ENCODE measurements around the gene CCL4.
A peak's percentile ranks its signal among the peaks of the same experiment; 100 is the strongest.
"Not testable (repeated sequence)": the region's sequence is repeated elsewhere in the genome, so short reads cannot be mapped to it uniquely, and the experiment has no call there.

Gene CCL4

DNA sequence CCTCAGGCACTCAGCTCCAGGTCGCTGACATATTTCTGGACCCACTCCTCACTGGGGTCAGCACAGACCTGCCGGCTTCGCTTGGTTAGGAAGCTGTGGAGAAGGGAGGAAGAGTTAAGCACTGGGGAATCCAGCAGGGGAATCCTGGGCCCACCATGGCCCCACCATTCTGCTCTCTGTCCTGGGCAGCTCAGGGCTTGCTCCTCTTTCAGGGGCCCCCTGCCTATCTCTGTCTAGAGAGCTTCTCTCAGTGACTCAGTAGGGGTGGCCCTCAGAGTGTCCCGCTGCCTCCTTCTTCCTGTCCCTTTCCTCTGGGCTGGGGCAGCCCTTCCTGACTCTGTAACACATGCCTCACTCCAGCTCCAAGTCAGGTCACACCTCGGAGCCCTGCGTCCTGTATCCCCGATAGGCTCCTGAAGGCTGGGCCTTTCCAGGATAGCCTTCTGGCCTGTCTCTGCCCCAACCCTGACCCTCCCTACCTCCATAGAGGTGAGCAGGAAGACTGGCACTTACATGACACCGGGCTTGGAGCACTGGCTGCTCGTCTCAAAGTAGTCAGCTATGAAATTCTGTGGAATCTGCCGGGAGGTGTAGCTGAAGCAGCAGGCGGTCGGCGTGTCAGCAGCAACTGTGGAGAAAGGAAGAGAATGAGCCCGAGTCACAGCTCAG, 14.8 kb upstream of the CCL4 start:
- no peak for DNase-seq

DNA sequence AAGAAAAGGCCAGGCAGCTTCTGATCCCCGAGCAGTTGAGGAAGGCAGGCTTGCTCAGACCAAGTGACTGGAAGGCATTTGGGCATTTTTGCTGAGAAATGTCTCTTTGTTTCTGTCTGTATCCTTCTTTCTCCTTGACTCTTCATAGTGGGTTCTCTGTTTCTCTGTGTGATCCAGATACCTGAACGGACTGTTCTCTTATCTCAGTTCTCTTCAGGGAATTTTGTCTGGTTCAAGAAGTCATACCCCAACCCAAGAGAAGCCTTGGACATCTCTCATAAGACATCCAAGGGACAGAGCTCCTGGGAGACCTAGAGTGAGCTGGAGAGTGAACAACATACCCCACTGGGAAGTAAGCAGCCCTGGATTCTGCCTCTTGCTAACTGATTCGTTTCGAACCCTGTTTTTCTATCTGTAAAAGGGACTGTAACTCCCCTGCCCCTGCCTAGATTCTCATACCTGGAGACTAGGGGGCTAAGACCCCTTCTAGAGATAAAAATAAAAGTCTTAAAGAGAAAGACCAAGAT, 14.2 kb upstream of the CCL4 start:
- DNase-seq = no peak

DNA sequence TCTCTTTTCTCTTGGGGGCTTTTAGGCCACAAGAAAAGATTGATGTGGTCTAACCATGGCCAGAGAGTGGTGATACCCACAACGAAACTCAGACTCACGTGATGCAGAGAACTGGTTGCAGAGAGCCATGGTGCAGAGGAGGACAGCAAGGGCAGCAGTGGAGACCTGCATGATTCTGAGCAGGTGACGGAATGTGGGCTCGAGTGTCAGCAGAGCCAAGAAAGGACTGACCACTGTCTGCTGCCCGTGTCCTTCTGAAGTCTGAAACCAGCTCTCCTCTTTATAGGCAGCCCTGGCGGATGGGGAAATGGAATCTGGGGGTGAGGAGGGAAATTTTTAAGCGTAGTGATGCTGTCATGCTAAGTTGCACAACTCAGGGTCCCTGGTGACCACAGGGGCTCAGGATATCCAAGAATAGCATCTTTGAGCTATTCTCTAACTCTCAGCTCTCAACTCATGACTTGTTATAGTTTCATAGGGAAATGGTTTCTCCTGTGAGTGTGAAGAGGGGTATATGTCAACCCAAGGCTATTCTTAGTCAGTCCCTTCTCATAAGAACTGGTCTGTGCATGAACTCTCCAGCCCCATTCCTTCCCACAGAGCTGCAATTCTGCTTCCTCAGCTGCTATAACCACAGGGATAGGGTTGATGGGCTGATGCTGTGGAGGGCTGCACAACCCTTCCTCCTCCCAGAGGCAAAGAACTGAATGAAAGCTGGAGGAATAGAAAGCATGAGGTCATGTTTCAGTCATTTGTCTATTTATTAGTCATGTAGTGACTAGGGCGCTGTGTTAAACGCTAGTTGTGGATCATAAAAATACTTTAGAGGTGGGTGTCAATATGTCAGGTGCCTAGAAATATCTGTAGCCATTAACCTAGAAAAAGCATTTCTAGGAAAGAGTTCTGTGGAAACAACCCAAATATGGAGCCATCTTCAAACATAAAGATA, 13.5 kb upstream of the CCL4 start, which contains the start of gene CCL3:
CCL3 (minus strand) TSS at position 256 of the 949 bp plus-strand sequence; CDS start at position 171, 85 bp downstream.
- DNase-seq = peak in 2 of 5 experiments; percentile 35 to 42

DNA sequence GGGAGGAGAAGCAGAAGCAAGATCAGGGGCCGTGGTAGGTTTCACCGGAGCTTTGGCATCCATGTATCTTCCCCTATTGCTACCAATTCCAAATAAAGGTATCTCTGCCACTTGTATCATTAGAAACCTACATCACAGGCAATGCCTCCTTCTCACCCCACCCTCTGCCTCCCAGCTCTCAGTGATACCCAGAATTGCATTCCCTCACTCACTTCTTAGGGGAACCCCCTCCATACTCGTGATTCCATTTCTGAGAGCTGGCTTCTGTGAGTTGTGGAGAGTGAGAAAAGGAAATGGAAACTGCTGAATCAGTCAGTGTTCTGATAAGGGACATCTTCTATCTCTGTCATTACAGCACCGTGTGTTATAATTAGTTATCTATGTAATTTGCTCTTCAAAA, 11.4 kb upstream of the CCL4 start:
- DNase-seq = peak in 1 of 5 experiments; percentile 32

DNA sequence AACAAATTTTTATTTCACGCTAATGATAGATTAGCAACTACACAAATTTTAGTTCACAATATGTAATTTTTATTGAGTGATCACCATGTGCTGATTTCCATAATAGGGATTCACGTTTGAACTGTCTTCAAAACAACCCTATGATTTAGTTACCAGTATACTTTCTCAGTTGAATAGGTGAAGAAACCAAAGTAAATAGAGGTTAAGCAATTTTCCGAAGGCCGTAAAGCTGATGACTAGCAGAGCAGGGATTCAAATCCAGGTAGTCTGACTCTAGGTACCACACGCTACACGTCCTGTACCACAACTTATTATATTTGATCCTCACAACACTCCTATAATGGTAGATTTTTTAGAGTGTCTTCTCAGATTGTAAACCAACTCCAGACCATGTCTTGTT, 10.9 kb upstream of the CCL4 start:
- not testable (repeated sequence) for DNase-seq

DNA sequence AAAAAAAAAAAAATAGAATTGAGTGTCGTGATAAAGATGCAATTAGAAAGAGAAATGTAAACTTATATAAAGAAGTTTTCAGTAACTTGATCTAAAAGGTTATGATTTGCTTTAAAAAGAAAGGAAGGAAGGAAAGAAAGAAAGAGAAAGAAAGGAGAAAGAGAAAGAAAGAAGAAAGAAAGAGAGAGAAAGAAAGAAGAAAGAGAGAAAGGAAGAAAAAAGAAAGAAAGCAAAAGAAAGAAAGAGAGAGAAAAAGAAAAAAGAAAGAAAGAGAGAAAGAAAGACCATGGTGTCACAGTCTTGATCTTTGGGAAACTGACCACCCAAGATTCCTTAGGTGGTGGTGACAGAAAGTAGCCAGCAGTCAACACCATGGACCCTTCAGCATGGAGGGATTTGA, 9.4 kb upstream of the CCL4 start:
- no peak for DNase-seq

DNA sequence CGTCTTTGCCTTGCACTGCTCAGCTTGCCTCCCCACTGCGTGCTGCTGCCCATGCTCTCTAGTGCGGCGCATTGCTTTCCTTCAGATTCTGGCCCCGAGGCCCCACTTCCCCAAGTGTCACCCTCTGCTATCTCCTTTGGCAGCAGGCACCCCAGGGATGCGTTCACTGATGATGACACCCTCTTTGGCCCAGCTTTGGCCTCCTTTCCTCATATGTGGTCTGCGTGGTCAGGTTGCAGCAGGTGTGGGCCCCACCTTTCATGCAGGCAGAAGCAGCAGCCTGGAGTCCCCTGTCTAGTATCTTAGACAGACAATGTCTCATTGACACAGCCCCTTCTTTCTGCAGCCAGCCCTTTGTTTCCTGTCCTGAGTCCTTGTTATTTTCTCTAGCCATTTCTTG, 8.9 kb upstream of the CCL4 start:
- DNase-seq = no peak

DNA sequence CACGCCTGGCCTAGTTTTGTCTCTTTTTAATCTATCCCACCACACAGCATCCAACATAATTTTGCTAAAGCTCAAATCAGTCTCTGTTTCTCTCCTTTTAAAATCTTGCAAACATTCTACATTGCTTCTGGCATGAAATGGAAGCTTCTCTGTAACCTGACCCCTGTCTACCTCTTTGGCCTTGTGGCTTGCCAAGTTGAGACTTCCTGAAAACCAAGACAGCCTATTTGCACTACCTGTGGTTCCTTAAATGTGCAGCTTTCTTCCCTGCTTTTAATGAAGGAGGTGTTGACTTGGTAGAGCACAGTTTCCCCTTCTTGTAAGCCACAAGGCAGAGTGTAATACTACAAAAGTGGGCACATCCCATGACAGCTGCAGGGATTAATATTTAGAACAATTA, 7.6 kb upstream of the CCL4 start:
- no peak for DNase-seq

DNA sequence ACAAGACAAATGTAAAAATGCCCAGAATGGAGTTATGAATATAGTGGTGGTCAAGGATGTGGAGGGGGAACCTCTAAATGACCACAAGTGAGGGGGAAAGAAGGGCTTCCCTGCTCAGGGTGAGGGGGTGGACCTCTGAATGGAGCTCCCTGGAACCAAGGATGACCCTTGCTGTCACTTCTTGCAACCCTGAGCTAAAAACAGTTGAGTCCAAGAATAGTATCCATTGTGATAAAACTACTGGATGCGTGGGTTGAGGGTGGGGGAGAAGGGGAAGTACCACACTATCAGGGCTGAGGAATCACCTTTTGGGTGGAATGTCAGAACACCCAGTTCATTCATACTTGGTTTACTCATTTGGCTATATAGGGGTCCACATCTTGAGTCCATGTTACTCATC, 4.6 kb upstream of the CCL4 start:
- not testable (repeated sequence) for DNase-seq

DNA sequence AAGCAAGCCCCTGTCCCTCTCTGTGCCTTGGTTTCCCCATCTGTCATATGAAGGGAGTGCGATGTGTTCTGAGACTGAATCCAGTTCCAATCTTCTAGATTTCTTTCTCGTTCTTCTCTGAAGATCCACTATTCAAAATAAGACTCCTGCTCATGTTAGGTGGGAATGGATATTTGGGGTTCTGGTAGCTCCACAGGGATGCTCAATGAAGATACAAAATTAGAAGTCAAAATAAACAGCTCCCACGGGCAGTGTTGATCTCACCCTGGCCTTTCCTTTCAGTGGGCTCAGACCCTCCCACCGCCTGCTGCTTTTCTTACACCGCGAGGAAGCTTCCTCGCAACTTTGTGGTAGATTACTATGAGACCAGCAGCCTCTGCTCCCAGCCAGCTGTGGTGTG, 619 bp downstream of the CCL4 start:
- DNase-seq = not testable (repeated sequence)

DNA sequence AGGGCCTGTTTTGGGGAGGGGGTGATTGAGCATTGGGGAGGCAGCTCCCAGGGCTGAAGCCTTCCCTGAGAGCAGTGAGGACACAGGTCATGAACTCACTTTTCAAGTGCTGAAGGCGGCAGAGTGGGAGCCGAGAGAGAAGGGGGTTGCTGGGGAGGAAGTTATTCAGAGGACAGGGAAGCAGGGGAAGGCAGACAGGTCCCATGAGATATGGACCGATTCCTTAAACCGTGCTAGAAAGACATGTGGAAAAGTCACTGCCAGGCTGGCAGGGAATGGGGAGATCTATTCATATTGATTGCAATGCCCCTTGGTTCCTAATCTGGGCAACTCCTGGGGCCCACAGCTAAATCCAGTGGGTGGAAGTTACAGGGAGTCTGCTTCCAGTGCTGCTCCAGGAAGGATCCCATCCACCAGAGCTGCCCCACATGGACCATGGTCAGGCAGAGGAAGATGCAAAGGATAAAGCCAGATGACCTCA, 1.1 kb downstream of the CCL4 start:
- no peak for DNase-seq

DNA sequence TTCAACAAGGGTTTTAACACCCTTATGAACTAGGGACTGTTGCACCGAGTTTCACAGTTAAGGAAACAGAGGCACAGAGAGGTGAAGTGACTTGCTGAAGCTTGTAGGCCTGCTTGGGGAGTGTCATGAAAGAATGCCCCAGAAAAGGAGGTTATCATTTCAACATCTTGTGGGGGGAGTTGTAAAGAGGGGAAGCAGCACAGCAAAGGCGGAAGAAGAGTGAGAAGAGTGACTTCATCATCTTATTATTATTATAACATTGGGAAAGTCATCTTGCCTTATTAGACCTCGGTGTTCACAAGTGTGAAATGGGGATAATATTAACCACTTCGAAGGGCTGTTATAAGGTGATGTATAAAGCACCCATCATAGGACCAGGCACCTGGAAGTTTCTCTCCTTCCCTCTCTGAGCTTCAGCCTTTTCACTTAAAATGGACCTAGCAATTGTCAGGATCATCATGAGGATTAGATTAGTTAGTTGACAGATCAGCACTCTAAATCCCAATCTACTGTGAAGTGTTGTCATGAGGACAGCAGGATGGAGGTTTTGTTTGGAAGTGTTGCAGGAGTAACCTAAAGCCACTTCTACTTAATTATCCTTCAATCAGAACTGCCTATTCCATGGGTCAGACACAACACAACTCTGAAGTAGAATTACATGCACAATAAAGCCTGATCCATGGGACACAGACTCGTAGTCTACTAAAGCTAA, 2.3 kb downstream of the CCL4 start:
- DNase-seq = no peak

DNA sequence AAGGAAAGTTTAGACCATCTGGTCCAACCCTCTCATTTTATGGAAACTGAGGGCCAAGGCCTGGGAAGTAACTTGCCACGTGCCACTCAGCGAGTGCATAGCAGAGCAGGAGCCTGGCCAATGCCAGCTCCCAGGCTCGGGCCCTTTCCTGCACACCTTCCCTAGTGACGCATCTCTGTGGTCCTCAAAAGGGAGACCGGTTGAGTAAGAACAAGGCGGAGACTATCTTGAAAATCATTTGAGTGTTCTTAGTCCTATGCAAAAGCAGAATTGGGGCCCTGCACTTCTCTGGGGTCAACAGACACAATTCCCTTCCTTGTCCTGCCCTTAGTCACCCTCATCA, 2.8 kb downstream of the CCL4 start:
- no peak for DNase-seq

DNA sequence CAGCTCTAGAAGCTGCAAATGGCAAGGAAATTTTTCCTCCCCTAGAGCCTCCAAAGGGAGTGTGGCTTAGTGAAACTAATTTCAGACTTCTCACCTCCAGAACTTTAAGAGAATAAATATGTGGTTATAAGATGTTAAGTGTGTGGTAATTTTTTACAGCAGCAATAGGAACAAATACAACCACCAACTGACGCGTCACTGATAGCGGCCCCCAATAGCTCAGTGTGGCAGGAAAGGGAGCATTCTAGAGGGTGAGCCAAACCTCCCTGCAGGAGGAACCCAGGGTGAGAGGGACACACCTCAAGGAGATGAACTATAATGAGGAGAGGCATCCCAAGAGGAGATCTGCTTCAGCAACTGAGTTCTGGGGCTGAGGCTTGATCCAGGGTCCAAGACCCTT, 4.0 kb downstream of the CCL4 start:
- peak in 1 of 5 experiments; percentile 53 for DNase-seq

DNA sequence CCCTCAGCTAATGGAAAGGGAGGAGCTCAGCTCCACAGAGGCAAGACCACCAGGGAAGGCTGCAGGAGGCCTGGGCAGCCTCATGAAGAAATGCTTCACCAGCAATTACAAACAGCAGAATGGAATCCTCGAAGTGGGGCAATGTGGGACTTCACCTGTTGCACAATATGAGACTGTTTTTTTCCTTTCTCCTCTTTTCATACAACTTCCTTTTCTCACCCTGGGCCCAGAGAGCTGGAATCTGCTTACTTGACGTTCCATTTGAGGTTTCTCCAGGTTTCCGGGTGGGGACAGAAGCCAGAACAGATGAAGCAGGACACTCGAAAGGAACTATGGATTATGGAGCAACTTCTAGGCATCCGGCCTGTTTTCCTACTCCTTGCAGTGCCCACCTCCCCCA, 4.6 kb downstream of the CCL4 start:
- DNase-seq = not testable (repeated sequence)

DNA sequence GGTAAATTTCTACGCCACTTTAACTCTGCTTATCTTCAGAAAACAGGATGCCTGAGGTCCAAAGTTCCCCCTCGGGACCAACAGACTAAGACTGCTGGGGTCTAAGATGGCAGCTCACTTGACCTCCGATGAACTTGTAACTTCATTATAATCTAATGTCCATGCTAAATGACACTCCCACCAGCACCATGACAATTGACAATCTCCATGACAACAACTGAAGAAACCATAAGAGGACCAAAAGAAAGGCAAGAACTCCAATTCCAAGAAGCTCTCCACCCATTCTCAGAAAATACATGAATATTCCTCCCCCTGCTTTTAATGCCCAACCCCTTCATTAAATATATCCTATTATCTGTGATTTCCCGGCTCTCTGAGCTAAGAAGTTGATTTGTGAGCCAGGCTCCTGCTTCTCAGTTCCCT, 7.5 kb downstream of the CCL4 start:
- DNase-seq = no peak

DNA sequence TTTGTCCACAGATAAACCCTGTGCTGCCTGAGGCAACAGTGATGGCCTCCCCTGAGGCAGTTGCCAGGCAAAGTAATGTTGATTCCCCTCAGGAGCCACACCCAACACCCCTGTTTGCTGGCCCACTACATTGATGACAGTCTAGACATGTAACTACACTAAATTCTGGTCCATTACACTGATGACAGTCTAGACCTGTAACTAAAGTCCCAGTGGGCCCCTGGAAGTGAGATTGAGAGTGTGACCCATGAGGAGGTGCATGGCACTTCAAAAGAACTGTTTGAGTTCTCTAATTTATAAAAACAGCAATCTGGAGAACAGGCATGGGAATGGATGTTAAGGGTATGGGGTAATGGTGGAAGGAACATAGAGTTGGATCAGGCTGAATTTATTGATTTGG, 8.9 kb downstream of the CCL4 start:
- DNase-seq = no peak

DNA sequence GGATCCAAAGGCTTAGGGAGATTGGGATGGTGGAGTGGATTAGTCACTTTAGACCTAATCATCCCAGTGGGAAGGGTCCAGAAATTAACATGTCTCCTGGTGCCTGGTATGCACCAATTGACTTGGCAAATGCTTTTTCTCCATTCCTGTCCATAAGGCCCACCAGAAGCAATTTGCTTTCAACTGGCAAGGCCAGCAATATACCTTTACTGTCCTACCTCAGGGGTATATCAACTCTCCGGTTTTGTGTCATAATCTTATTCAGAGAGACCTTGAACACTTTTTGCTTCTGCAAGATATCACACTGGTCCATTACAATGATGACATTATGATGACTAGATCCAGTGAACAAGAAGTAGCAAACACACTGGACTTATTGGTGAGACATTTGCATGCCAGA, 9.5 kb downstream of the CCL4 start:
- DNase-seq = not testable (repeated sequence)

DNA sequence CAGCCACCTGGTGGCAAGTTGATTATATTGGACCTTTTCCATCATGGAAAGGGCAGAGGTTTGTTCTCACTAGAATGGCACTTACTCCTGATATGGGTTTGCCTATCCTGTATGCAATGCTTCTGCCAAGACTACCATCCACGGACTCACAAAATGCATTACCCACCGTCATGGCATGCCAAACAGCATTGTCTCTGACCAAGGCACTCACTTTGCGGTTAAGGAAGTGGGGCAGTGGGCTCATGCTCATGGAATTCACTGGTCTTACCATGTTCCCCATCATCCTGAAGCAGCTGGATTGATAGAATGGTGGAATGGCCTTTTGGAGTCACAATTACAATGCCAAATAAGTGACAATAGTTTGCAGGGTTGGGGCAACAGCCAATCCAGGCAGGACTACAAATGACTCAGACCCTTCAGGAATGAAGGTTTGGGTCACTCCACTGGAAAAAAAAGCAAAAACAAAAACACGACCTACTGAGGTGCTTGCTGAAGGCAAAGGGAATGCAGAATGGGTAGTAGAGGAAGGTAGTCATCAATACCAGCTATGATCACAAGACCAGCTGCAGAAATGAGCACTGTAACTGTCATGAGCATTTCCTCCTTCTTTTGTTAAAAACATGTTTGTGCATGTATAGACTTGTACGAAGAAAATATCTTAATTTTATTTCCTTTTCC, 11.5 kb downstream of the CCL4 start:
- not testable (repeated sequence) for DNase-seq

DNA sequence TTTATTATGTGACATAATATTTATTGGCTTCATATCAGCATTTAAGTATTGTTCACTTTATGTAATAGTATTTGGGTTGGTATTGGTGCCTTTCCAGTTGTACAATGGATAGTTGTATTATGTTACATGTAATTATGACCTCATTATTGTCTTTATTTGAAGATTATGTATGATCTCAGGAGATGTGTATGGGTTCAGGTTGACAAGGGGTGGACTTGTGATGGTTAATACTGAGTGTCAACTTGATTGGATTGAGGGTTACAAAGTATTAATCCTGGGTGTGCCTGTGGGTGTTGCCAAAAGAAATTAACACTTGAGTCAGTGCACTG, 12.0 kb downstream of the CCL4 start:
- DNase-seq = not testable (repeated sequence)

DNA sequence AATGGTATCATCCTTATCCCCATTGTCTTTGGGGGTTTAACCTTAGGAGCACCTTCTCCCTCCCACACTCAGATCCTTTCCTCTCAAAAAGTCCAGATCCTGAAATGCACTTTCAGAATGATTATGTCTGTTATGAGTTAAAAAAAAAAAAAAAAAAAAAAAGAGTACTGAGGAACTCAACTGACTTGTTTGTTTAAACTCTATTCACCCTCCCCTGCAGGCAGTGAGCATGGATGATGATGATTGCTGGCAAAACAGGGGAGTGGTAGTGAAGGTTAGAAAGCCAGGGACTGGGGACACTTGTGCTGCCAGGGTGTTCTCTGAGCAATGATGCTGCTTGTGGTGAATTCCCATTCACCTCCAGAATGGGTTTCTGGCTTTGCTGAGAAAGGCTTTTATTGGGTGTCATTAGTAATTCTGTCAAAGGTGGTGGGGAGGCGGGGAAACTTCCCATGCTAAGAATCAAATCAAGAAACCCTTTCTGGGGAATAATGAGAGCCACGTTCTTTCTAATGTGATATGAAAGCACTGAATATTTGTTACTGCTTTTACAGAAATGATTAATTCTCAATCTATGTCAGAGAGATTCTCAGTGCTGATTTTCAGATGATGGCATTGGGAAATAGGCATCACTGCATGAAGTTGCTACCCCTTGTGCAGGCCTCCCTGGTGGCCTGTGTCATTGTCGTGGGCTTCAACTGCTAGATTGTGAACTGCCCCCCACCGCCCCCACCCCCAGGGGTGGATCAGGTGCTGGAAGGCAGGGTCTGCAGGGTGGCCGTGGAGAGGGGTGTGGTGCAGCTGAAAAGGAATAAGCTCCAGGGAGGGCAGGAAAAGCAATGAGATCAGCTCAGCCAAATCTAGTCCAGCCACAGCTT, 14.1 kb downstream of the CCL4 start:
- no peak for DNase-seq

Measured in T-helper 2 cell (primary cell).